Measurements from ENCODE around the gene LARGE1. TPM values are rescaled to one million over a fixed set of nuclear protein-coding genes. Genes with fewer than 3 reads are reported as not detected.

Gene LARGE1
- total RNA-seq, 1 donor: 13.4 TPM

DNA sequence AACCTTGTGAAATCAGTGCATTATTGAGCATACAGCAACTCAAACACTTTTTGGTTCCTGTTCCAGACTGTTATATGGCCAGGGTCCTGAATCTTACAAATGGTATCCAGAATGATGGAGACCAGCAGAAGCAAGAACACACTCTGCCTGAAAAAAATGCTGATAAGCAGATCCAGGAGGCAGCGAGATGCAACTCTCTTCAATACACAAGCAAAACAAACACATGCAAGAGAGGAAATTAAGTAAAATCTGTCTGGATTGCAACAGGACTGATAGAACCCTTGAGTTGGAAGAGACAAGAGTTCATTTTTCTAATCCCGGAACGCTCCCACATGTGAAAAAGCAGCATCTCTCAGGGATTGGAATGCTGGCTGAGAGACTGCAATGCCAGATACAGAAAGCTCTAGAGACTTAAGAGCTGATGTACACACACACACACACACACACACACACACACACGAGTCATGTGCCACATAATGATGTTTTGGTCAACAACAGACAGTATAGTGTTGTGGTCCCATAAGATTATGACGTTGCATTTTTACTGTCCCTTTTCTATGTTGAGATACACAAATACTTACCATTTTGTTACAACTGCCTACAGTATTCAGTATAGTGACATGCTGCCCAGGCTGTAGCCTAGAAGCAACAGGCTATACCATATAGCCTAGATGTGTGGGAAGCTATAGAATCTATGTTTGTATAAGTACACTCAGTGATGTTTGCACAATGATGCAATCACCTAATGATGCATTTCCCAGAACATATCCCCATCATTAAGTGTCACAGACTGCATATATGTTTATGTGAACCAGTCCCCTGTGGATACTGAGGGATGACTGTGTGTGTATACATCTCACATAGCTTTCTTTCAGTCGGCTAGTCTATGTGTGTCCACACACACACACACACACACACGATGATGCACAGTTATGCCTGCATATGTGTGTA, 406.6 kb downstream of the LARGE1 start:
- peak; percentile 38 for DNase-seq (ENCODE audit: low read depth)
- TF ChIP-seq, protein P1, sequence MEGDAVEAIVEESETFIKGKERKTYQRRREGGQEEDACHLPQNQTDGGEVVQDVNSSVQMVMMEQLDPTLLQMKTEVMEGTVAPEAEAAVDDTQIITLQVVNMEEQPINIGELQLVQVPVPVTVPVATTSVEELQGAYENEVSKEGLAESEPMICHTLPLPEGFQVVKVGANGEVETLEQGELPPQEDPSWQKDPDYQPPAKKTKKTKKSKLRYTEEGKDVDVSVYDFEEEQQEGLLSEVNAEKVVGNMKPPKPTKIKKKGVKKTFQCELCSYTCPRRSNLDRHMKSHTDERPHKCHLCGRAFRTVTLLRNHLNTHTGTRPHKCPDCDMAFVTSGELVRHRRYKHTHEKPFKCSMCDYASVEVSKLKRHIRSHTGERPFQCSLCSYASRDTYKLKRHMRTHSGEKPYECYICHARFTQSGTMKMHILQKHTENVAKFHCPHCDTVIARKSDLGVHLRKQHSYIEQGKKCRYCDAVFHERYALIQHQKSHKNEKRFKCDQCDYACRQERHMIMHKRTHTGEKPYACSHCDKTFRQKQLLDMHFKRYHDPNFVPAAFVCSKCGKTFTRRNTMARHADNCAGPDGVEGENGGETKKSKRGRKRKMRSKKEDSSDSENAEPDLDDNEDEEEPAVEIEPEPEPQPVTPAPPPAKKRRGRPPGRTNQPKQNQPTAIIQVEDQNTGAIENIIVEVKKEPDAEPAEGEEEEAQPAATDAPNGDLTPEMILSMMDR (IDR thresholded peaks at IDR 0.05; ENCODE audit: insufficient read depth, low read depth, low read length): no peak
- no peak overlapping the region for H3K4me3 ChIP-seq (ENCODE audit: low read depth, low read length)

DNA sequence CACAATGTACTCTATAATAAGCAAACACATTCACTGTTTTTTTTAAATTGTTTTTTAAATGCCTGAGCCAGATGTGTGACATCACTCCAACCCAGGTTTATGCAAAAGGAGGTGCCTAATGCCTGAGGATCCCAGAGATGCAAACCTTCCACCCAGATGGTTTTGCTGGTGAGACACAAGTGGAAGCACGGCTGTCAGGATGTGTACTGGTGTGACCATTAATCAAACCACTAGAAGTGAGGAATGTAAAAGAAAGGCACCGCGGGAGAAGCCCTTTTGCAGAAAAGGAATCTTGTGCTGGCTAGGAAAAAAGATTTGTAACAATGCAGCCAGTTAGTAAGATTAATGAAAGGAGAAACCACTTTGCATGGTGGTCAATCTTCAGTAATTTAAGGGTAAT, 407.4 kb downstream of the LARGE1 start:
- no peak overlapping the region for H3K4me3 ChIP-seq (ENCODE audit: low read depth, low read length)
- TF ChIP-seq, protein P1 (IDR thresholded peaks at IDR 0.05; ENCODE audit: insufficient read depth, low read depth, low read length): no peak
- DNase-seq (ENCODE audit: low read depth): peak; percentile 22

- no peak for DNase-seq (ENCODE audit: low read depth)
Measured at GRCh38 chr22:33510429-33510904, 409.8 kb downstream of the LARGE1 start.

GRCh38 chr22:33504941-33505625, 415.2 kb downstream of the LARGE1 start:
- no peak for DNase-seq (ENCODE audit: low read depth)
- H3K4me3 ChIP-seq (ENCODE audit: low read depth, low read length): no peak overlapping the region
- TF ChIP-seq, protein P1 (IDR thresholded peaks at IDR 0.05; ENCODE audit: insufficient read depth, low read depth, low read length): no peak

More at GRCh38 chr22:33510429-33510904, 409.8 kb downstream of the LARGE1 start:
- no peak overlapping the region for H3K4me3 ChIP-seq (ENCODE audit: low read depth, low read length)
- TF ChIP-seq, protein P1 (IDR thresholded peaks at IDR 0.05; ENCODE audit: insufficient read depth, low read depth, low read length): no peak

DNA sequence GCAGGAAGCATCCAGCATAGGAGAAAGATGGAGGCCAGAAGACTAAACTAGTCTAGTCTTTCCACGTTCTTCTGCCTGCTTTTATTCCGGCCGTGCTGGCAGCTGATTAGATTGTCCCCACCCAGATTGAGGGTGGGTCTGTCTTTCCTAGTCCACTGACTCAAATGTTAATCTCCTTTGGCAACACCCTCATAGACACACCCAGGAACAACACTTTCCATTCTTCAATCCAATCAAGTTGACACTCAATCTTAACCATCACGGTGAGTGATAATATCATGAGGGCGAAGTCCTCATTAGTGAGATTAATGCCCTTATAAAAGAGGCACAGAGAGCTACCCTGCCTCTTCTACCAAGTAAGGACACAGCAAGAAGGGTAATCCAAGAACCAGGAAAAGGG, 424.2 kb downstream of the LARGE1 start:
- no peak for DNase-seq (ENCODE audit: low read depth)
- H3K4me3 ChIP-seq (ENCODE audit: low read depth, low read length): no peak overlapping the region
- TF ChIP-seq, protein P1 (IDR thresholded peaks at IDR 0.05; ENCODE audit: insufficient read depth, low read depth, low read length): no peak

DNA sequence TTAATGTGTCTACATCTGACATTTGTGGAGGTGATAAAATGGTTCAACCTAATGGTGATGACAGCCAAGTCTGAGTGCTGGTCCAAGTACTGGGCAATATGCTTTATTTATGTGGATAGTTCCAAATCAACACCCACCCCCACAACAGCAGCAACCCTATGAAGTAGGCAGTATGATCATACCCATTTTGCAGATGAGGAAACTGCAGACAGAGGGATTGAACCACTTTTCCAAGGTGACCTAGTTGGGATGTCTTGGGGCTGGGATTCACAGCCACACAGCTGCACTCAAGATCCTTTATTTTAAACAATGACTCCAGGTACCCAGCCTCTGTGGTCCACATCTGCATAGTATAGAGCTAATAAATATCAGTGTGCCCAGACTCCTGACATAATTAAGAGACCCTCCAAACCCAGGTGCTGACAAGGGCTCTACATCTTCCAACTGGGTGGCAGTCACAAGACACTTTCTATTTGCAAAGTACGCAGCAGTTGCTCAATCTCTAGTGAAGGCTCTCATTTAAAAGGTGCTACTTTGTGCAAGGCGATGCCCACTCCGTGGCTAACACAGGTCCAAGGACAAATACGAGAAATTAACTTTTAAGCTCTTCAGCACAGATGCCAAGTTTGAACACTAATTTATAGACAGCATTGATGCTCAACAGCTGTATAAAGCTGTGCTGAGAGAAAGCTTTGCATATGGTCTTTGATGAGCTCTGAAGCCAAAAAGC, 426.6 kb downstream of the LARGE1 start:
- H3K4me3 ChIP-seq (ENCODE audit: low read depth, low read length): no peak overlapping the region
- no peak for DNase-seq (ENCODE audit: low read depth)

More for the DNA sequence above, 426.6 kb downstream of the LARGE1 start:
- TF ChIP-seq, protein P1 (IDR thresholded peaks at IDR 0.05; ENCODE audit: insufficient read depth, low read depth, low read length): no peak
